Measurements from ENCODE around the gene PGRMC2.

PGRMC2 gene

GRCh38 chr4:128307123-128307571 lies 19.5 kb upstream of the PGRMC2 start:
- H3K9ac ChIP-seq (ENCODE audit: insufficient read length) = no peak overlapping the region
- H3K9me3 ChIP-seq (ENCODE audit: low read depth, low read length) = no peaks in the 10 kb centered on the region
- H3K36me3 ChIP-seq (ENCODE audit: insufficient read depth, low read length) = no peaks in the 10 kb centered on the region
- DNase-seq (ENCODE audit: low read depth, low spot score) = no peak
- TF ChIP-seq FOXP2 (optimal IDR thresholded peaks at IDR 0.05; ENCODE audit: control extremely low read depth, extremely low read length, insufficient read depth) = no peak
- TF ChIP-seq POLR2AphosphoS5 (IDR thresholded peaks at IDR 0.05; ENCODE audit: borderline replicate concordance, low read depth, low read length) = no peak
- no peak for TF ChIP-seq EZH2 (IDR thresholded peaks at IDR 0.05)
- no peak overlapping the region for H3K27ac ChIP-seq
- H3K4me3 ChIP-seq = no peak overlapping the region

DNA sequence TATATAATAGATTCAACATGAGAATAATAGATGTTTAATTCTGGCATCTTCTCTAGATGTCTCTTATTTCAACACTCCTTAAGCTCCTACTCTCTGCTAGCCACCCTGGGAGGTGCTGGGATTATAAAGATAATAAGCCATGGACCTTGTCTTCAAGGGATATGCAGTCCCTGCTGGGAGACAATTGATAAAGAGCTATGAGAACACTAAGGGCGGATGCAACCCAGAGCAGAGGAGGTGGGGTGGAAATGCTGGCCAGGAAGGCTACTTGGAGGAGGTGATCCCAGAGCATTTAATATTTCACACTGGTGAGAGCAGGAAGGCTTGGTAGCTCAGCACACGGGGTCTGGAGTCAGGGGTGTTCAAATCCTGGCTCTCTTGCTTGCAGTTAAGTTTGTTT lies 18.3 kb upstream of the PGRMC2 start:
- H3K9me3 ChIP-seq (ENCODE audit: low read depth, low read length) = no peaks in the 10 kb centered on the region
- TF ChIP-seq POLR2AphosphoS5 (IDR thresholded peaks at IDR 0.05; ENCODE audit: borderline replicate concordance, low read depth, low read length) = no peak
- no peak for TF ChIP-seq EZH2 (IDR thresholded peaks at IDR 0.05)
- no peak for TF ChIP-seq FOXP2 (optimal IDR thresholded peaks at IDR 0.05; ENCODE audit: control extremely low read depth, extremely low read length, insufficient read depth)
- H3K36me3 ChIP-seq (ENCODE audit: insufficient read depth, low read length) = no peaks in the 10 kb centered on the region
- no peak overlapping the region for H3K27ac ChIP-seq
- H3K4me3 ChIP-seq = no peak overlapping the region
- DNase-seq (ENCODE audit: low read depth, low spot score) = no peak
- H3K9ac ChIP-seq (ENCODE audit: insufficient read length) = no peak overlapping the region

DNA sequence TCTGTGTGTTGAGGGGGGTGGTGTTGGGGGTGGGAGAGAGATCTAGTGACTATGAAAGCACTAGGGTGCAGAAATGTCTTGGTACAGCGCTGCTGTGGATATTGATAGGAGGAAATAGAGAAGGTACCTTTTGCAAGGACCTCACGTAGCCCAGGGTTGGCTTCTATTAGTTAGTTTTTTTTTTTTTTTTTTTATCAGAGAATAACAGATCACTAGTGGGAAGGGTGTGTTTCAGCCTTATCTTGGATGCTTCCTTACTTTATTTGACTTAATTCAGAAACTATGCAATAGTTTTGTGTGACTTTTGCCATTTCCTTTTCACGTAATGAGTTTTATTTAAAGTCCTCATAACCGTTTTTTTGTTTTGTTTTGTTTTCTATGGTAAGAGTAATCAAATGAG lies 16.4 kb upstream of the PGRMC2 start:
- Histone ChIP-seq H3K36me3 (ENCODE audit: insufficient read depth, low read length) (no peaks in the 10 kb centered on the region; the same call in 1 of the 2 replicates), H3K9ac (ENCODE audit: insufficient read length) (no peak overlapping the region), H3K4me3 (no peak overlapping the region), H3K27ac (no peak overlapping the region), H3K9me3 (ENCODE audit: low read depth, low read length) (no peaks in the 10 kb centered on the region)
- DNase-seq (ENCODE audit: low read depth, low spot score) = no peak
- TF ChIP-seq FOXP2 (optimal IDR thresholded peaks at IDR 0.05; ENCODE audit: control extremely low read depth, extremely low read length, insufficient read depth) (no peak), EZH2 (IDR thresholded peaks at IDR 0.05) (no peak), POLR2AphosphoS5 (IDR thresholded peaks at IDR 0.05; ENCODE audit: borderline replicate concordance, low read depth, low read length) (no peak)

GRCh38 chr4:128303405-128303785 lies 15.8 kb upstream of the PGRMC2 start:
- H3K9ac ChIP-seq (ENCODE audit: insufficient read length) = no peak overlapping the region
- H3K4me3 ChIP-seq = no peak overlapping the region
- no peak overlapping the region for H3K27ac ChIP-seq
- no peak for DNase-seq (ENCODE audit: low read depth, low spot score)
- H3K9me3 ChIP-seq (ENCODE audit: low read depth, low read length) = no peaks in the 10 kb centered on the region
- TF ChIP-seq POLR2AphosphoS5 (IDR thresholded peaks at IDR 0.05; ENCODE audit: borderline replicate concordance, low read depth, low read length) (no peak), EZH2 (IDR thresholded peaks at IDR 0.05) (no peak), FOXP2 (optimal IDR thresholded peaks at IDR 0.05; ENCODE audit: control extremely low read depth, extremely low read length, insufficient read depth) (no peak)
- H3K36me3 ChIP-seq (ENCODE audit: insufficient read depth, low read length) = no peaks in the 10 kb centered on the region; the same call in 1 of the 2 replicates

DNA sequence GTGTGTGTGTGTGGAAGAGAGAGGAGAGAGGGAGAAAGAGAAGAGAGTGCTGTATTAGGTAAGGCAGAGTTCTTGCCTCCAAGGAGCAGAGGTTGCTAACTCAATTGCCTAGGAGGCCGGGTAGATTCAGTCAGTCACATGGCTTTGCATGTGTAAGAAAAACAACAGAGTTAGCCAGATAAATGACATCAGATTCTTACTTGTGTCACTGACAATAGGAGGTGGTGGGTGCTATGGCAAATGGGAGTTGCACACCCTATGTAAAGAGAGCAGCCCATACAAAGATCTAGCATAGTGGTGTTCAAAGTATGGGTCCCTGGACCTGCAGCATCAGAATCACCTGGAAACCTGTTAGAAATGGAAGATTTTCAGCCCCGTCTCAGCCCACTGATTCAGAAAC lies 14.4 kb upstream of the PGRMC2 start:
- Histone ChIP-seq H3K9ac (ENCODE audit: insufficient read length) (no peak overlapping the region), H3K27ac (no peak overlapping the region), H3K36me3 (ENCODE audit: insufficient read depth, low read length) (no peaks in the 10 kb centered on the region; the same call in 1 of the 2 replicates), H3K4me3 (no peak overlapping the region), H3K9me3 (ENCODE audit: low read depth, low read length) (no peaks in the 10 kb centered on the region)
- TF ChIP-seq EZH2 (IDR thresholded peaks at IDR 0.05) (no peak), FOXP2 (optimal IDR thresholded peaks at IDR 0.05; ENCODE audit: control extremely low read depth, extremely low read length, insufficient read depth) (no peak), POLR2AphosphoS5 (IDR thresholded peaks at IDR 0.05; ENCODE audit: borderline replicate concordance, low read depth, low read length) (no peak)
- DNase-seq (ENCODE audit: low read depth, low spot score) = no peak

DNA sequence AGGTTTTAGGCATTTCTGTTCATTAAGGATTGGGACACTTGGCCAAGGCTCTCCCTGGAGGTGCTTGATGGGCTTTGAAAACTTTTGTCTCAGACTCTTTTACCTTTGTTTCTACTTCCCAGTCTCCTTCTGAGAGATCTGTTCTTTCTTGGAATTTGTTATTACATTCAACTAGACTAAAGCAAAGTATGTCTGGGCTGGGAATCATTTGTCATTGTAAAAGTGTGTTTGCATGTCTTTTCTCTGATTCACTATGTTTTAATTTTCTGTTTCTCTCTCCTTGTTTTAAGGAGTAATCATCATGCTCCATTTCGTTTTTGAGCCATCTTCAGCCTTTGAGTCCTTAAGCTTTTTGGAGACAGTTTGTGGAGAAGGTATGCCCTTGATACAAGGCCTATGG lies 12.2 kb upstream of the PGRMC2 start:
- no peak overlapping the region for H3K27ac ChIP-seq
- no peak overlapping the region for H3K9ac ChIP-seq (ENCODE audit: insufficient read length)
- no peaks in the 10 kb centered on the region; the same call in 1 of the 2 replicates for H3K36me3 ChIP-seq (ENCODE audit: insufficient read depth, low read length)
- TF ChIP-seq EZH2 (IDR thresholded peaks at IDR 0.05) = no peak
- TF ChIP-seq POLR2AphosphoS5 (IDR thresholded peaks at IDR 0.05; ENCODE audit: borderline replicate concordance, low read depth, low read length) = no peak
- no peak for TF ChIP-seq FOXP2 (optimal IDR thresholded peaks at IDR 0.05; ENCODE audit: control extremely low read depth, extremely low read length, insufficient read depth)
- no peaks in the 10 kb centered on the region for H3K9me3 ChIP-seq (ENCODE audit: low read depth, low read length)
- DNase-seq (ENCODE audit: low read depth, low spot score) = no peak
- no peak overlapping the region for H3K4me3 ChIP-seq

DNA sequence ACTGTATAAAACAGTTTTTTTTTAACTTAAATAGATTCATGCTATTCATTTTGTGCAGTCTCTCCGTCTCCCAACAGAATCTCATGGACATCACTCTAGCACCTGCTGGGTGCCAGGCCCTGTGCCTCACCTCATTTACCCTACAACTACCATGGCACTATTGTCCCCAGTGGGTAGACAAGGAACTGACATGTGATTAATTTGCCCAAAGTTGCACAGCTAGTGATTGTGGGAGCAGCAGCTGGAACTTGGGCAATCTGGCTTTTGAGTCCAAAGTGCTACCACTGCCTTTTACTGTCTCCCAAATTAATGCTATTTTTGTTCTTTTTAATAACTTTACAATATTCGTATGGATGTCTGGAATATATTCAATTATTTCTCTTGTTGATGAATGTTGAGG lies 11.2 kb upstream of the PGRMC2 start:
- Histone ChIP-seq H3K9me3 (ENCODE audit: low read depth, low read length) (no peaks in the 10 kb centered on the region), H3K27ac (no peak overlapping the region), H3K4me3 (no peak overlapping the region), H3K36me3 (ENCODE audit: insufficient read depth, low read length) (no peaks in the 10 kb centered on the region; the same call in 1 of the 2 replicates), H3K9ac (ENCODE audit: insufficient read length) (no peak overlapping the region)
- no peak for TF ChIP-seq FOXP2 (optimal IDR thresholded peaks at IDR 0.05; ENCODE audit: control extremely low read depth, extremely low read length, insufficient read depth)
- no peak for TF ChIP-seq EZH2 (IDR thresholded peaks at IDR 0.05)
- TF ChIP-seq POLR2AphosphoS5 (IDR thresholded peaks at IDR 0.05; ENCODE audit: borderline replicate concordance, low read depth, low read length) = no peak
- no peak for DNase-seq (ENCODE audit: low read depth, low spot score)

- H3K27ac ChIP-seq = no peak overlapping the region
- TF ChIP-seq POLR2AphosphoS5 (IDR thresholded peaks at IDR 0.05; ENCODE audit: borderline replicate concordance, low read depth, low read length) (no peak), EZH2 (IDR thresholded peaks at IDR 0.05) (no peak), FOXP2 (optimal IDR thresholded peaks at IDR 0.05; ENCODE audit: control extremely low read depth, extremely low read length, insufficient read depth) (no peak)
- no peak for DNase-seq (ENCODE audit: low read depth, low spot score)
- H3K36me3 ChIP-seq (ENCODE audit: insufficient read depth, low read length) = no peaks in the 10 kb centered on the region; the same call in 1 of the 2 replicates
- no peak overlapping the region for H3K4me3 ChIP-seq
- no peak overlapping the region for H3K9ac ChIP-seq (ENCODE audit: insufficient read length)
- H3K9me3 ChIP-seq (ENCODE audit: low read depth, low read length) = no peaks in the 10 kb centered on the region
Measured at GRCh38 chr4:128298146-128298758, 10.6 kb upstream of the PGRMC2 start.

DNA sequence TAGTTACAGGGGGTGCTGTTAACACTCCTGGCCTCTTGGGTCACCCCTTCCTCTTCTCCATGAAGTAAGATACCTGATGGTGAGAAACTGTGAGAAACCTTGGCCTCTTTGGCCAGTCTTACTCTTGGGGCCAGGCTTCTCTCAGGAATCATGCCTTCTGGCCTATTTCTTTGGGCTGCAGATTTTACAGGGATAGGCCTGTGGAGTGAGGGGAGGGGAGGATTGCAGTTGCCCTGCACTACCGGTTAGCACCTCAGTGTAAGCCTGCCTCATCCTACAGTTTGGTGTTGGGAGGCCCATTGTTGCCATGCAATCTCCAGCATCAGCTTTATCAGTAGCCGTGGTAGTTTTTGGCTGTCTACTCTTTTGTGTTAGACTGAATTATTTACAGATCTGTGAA lies 7.6 kb upstream of the PGRMC2 start:
- Histone ChIP-seq H3K9me3 (ENCODE audit: low read depth, low read length) (no peaks in the 10 kb centered on the region), H3K36me3 (ENCODE audit: insufficient read depth, low read length) (no peaks in the 10 kb centered on the region; the same call in 1 of the 2 replicates), H3K27ac (no peak overlapping the region), H3K9ac (ENCODE audit: insufficient read length) (no peak overlapping the region), H3K4me3 (no peak overlapping the region)
- no peak for TF ChIP-seq EZH2 (IDR thresholded peaks at IDR 0.05)
- TF ChIP-seq FOXP2 (optimal IDR thresholded peaks at IDR 0.05; ENCODE audit: control extremely low read depth, extremely low read length, insufficient read depth) = no peak
- no peak for TF ChIP-seq POLR2AphosphoS5 (IDR thresholded peaks at IDR 0.05; ENCODE audit: borderline replicate concordance, low read depth, low read length)
- no peak for DNase-seq (ENCODE audit: low read depth, low spot score)

All from SK-N-MC (cell line).